ENCODE data around the gene TCF7L1.
A peak's percentile ranks its signal among the peaks of the same experiment; 100 is the strongest.
"Not testable (repeated sequence)": the region's sequence is repeated elsewhere in the genome, so short reads cannot be mapped to it uniquely, and the experiment has no call there.

Gene TCF7L1

DNA sequence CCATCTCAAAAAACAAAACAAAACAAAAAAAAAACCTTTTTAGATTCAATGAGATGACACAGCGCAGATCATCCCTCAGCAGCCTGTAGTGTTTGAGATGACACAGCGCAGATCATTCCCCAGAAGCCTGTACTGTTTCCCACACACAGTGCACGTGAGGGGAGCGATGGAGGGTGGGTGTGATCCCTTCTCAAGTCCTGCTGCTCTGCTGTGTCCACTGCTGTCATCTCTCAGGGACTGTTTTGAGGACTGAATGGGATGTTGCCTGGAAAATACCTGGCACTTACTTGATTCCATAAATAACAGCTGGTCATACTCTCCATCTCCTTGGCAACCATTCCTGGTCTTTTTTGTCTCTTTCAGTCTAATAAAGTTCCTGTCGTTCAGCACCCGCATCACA is 168.9 kb downstream of the TCF7L1 start:
- DNase-seq, result no peak

DNA sequence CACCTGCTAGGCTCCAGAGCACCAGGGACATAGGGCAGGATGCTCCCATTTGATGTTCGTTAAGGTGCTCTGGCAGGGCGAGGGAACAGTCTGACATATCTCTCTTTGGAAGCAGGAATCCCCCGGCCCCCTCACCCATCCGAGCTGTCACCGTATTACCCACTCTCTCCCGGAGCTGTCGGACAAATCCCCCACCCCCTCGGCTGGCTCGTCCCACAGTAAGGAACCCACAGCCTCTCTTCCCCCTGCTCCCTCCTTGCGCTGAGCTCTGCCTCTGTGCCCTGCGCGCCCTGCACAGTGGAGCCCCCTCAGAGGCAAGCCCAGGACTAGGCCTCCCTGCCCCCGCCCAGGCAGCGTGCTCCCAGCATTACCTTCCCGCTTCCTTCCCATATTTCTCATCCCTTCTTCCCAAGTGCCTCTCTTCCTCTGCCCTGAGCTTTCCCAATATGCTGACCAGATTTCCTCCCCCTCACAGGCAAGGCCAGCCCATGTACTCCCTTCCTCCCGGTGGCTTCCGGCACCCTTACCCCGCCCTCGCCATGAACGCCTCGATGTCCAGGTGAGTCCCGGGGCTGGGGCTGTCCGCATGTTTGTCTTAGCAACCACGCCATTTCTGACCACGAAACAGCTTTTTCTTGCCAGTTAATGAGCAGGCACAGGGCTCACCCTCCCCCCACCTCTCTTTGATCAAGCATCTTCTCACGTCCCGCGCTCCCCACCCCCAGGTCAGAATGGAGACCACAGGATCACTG is 170.8 kb downstream of the TCF7L1 start:
- DNase-seq, result no peak

DNA sequence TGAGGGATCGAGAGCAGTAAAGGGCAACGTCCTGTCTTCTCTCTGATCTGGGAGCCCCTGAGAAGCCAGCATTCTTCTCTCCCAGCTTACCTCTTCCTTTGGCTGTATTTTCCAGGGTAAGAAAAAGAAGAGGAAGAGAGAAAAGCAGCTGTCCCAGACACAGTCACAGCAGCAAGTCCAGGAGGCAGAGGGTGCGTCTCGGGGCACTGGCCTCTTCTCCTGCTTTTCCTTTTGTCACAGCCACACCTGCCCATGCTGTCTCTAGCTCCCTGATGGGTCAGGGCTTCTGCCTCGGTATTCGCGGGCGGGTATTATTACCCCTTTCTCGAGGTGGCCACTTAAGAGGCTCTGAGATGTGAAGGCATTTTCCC is 174.3 kb downstream of the TCF7L1 start:
- no peak for DNase-seq

DNA sequence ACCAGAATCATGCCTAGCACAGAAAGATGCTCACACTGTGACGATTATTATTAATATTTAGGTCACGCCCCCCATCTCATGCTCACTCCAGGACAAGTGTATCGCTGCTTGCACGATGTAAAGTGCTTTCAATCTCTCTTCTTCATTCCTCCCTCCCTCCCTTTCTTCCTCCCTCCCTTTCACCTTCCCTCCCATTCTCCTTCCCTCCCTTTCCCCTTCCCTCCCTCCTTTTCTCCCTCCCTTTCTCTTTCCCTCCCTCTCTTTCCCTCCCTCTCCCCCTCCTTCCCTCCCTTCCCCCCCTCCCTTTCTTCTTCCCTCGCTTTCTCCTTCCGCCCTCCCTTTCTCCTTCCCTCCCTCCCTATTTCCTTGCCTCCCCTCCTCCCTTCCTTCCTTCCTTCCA is 175.0 kb downstream of the TCF7L1 start:
- DNase-seq, result no peak

DNA sequence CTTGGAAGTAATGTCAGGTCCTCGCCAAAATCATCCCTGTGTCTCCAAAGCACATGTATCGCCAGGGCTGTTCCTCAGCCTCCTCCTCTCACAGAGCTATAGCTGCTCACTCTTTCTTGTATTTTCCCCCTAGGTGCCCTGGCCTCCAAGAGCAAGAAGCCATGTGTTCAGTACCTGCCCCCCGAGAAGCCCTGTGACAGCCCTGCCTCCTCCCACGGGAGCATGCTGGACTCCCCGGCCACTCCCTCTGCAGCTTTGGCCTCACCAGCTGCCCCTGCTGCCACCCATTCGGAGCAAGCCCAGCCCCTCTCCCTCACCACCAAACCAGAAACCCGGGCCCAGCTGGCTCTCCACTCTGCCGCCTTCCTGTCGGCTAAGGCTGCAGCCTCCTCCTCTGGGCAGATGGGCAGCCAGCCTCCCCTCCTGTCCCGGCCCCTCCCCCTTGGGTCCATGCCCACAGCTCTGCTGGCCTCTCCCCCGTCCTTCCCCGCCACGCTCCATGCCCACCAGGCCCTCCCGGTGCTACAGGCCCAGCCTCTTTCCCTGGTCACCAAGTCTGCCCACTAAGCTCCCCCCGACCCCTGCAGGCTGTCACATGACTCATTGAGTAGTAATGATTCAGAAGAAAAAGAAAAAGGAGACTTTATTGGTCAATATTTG is 175.8 kb downstream of the TCF7L1 start:
- no peak for DNase-seq

DNA sequence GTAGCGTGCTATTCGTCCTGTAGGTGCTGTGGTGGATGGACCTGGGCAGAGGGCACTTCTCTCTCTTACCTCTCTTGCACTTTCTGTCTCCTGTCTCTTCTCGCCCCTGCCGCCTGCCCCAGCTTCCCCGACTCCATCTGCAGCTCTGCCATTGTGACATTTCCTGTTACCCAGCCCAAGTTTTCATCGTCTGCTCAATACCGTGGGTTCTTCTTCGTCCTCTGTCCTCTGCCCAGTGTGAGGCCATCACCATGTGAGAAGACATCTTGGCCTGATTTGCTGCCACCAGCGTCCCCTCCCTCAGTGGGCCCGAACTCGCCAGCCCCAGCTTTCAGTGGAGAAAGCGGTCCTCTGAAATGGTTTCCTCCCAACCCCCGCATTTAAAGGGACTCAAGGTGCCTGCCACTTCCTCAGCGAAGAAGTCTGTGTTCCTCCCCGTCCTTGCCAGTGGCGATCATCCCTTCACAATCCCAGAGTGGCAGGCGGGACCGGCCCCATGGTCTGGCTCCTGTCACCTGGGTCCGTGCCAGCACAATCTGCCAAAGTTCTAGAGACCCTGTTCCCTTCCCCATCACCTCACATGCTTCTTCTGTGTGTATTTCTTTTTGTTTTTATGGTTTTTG is 176.6 kb downstream of the TCF7L1 start:
- DNase-seq, result no peak

DNA sequence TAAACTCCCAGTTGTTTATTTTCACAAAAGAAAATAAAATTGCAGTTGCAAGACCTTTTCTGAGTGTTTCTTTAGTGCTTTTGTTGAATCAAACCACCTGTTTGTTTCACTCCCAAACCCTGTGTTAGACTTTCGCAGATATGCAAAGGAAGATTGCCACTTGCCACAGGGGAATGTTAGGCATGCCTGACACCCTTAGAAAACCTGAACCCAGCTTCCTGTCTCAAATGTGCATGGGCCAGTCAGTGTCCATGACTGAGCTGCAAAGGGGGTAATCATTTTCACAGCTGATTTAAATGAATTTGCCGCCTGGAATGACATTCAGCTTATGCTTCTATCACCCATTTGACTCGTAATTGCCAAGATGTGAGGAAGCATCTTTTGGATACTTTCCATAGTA is 177.1 kb downstream of the TCF7L1 start:
- DNase-seq, result no peak

DNA sequence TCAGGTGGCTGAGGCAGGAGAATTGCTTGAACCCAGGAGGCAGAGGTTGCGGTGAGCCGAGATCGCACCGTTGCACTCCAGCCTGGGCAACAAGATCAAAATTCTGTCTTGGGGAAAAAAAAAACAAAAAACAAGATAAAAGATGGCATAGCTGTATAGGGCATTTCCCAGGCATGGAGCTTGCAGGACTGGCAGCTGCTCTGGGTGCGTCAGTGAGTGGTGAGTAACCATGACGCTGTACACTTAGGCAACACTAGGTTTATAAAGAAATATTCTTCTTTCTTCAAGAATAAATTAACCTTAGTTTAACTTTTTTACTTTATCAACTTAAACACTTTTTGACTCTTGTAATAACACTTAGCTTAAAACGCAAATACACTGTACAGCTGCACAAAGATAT is 179.2 kb downstream of the TCF7L1 start:
- DNase-seq, result no peak

DNA sequence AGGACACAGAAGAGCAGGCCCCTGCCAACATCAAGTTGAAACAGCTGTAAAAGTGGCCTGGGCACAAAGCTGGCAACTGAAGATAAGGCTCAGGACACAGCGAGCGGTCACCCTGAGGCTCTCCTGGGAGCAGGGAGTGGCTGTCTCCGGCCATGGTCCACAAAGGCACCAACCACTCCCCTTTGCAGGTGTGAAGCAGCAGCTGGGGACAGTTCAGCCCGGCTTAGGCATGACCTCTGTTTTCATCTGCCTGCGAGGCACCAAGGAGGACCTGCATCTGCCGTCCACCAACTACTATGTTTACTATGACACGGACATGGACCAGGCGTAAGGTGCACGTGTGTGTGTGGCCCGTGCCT is 181.7 kb downstream of the TCF7L1 start:
- no peak for DNase-seq

DNA sequence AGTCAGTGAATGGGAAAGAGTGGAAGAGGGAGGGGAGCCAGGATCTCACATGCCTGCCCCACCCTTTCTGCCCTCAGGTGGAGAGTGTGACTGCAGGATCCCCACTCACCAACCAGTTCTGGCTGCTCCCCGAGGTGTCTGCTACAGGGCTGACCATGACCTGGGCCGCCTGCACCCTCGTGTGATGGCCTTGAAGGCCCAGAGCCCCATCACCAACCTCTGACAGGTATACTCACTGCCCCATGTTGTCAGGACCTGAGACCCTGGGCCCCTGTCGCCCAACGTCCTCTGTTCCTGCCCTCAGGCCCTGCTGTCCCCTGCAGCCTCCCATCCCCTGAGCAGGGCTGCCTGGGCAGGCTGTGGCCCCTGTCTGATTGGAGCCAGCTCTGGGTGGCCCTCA is 182.7 kb downstream of the TCF7L1 start:
- not testable (repeated sequence) for DNase-seq

DNA sequence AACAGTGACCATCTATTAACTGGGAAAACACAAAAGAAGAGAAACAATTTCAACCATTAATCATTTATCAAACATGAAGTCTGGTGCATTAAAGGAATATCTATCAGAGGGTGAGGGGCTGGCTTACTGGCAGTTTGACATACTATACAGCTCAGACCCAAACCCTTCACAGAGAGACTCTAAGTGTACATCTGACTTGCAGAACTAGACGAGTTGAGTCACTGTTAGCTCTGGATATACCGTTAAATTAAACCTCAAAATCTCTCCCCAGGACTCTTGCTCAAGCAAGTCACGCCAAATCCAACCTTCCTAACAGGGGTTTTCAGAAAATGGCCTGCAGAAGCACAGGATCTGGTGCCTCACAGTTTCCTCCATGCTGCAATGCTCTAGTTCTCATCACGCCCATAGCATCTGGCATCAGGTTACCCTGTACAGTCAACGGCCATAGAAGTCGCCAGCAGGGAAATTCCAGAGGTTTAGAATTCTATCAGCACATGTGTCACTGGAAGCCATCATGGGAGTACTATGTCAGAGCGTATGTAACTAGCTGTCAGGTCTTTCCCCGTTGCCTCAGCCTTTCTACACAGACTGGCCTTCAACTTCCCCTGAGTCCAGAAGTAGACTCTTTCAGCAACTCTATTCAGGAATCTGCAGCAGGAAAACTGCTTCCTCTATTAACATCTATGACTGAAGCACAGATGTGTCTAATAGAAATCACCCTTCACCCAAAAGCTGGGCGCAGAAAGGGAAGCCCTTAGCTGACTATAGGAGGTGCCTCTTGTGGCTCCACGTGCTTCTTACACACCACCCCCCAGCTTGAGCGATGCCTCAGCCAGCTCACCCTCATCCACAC is 185.3 kb downstream of the TCF7L1 start:
- DNase-seq, result peak; percentile 38 to 50

DNA sequence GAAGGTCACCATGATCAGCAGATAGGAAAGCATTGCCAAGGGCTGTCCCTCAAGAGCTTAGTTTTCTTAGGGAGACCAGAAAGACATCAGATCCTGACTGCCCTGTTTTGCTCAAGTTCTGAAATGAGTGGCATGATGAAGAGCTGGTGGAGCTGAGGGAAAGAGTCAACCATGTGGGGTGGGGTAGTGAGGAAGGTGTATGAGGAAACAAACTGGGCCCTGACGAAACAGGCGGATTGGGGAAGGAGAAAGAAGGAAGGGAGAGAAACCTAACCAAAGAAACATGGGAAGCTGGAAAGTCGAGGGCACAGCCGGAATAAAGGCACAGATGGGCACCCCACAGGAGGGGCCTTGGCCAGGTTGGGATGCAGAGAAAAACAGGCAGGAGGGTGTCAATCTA is 186.6 kb downstream of the TCF7L1 start:
- no peak for DNase-seq

DNA sequence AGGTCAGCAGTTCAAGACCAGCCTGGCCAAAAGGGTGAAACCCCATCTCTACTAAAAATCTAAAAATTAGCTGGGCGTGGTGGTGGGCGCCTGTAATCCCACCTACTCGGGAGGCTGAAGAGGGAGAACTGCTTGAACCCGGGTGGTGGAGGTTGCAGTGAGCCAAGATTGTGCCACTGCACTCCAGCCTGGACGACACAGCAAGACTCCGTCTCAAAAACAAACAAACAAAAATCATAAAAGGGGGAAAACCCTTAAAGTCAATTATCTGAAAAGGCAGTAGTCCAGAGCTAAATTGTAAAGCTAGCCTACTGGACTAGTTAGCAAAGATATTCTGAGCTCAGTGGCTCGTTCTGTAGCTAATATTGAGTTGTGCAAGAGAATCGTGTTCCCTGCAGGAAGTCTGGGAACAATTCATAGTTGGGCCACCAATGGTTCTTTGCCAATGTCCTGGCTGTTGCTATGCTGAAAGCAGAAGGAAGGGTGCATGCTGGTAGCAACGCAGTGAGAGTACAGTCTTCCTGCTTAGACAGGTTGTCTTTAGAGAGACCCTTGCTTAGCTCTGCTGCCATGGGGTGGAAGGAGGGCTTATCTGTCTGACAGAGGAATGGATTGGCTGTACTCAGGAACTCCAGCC is 190.3 kb downstream of the TCF7L1 start:
- no peak for DNase-seq

DNA sequence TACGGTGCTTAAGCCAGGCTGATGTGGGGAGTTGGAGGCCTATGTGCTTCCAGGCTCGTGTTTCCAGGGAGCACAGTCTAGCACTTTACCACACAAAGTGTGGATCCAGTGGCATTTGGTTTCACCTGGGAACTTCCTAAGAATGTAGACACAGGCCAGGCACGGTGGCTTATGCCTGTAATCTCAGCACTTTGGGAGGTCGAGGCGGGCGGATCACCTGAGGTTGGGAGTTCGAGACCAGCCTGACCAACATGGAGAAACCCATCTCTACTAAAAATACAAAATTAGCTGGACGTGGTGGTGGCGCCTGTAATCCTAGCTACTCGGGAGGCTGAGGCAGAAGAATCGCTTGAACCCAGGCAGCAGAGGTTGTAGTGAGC is 190.8 kb downstream of the TCF7L1 start:
- DNase-seq, result not testable (repeated sequence)

DNA sequence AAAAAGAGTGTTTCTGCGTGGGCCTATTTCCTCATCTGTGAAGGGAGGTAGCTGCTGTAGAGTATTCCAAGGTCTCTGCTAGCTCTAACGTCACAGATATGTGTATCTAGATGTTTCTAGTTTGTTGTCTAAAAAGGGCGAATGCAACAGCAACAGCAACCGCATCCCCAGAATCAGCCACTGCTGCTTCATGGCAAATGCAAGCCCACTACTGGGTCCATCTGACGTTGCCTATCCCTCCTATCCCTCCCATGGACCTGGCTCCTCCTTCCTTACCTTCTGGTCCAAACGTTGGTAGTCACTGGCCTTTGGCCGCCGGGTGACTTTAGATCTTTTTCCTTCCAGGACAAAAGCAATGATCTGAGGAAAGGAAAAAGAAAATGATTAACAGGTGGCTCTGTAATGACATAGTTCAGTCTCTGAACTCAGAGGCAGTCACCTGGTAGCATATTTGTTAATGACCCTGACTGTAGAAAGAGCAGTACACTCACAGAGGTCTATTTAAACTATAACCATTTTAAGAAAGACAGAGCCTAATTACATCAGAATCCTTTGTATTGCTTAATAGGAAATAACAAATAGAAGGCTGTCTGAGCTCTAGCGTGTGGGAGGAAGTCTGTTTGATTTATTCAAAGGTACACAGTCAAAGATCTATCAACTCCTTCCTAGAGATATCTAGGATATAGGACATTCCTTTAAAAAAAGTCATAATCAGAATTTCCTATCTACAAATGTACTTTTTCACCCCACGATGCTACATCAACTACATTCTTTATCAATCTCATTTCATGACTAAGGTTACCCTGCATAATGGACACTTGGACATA is 191.7 kb downstream of the TCF7L1 start:
- no peak for DNase-seq

DNA sequence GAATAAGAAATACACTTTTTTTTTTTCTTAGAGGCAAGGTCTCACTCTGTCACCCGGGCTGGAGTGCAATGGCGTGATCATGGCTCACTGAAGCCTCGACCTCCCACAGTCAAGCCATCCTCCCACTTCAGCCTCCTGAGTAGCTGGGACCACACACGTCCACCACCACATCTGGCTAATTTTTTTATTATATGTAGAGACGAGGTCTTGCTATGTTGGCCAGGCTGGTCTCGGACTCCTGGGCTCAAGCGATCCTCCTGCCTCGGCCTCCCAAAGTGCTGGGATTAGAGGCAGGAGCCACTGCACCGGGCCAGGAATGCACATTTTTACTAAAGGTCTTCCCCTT is 192.2 kb downstream of the TCF7L1 start:
- no peak for DNase-seq

DNA sequence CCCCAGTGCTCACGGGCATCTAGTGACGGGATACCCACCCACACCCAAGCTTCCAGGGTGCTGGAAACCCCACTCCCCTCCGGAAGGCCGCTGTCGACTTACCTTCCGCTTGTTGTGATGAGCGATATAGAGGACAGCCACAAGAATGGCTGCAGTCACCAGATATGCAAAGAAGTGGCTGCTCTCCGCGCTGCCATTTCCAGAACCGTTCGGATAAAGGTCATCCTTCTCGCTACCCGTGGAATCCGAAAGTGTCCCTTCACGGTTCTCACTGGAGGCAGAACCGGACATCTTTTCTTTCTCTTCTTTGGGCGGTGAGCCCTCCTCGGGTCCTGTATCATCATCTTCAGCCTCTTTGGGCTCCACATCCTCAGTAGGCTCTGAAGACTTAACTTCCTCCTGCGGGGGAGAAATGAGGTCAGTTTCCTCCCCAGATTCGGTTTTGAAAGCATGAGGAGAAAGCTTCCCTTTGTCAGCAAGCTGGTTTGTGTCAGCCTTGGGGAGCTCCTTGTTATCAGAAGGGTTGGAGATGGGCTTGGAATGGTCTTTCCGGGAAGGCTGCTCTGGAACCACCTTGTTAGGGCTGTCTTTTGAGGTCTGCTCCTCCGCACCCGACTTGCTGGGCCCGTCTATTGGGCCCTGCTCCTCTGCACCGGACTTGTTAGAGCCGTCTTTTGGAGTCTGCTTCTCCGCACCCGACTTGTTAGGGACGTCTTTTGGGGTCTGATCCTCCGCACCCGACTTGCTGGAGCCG is 193.4 kb downstream of the TCF7L1 start:
- DNase-seq, result peak; percentile 41 to 50

DNA sequence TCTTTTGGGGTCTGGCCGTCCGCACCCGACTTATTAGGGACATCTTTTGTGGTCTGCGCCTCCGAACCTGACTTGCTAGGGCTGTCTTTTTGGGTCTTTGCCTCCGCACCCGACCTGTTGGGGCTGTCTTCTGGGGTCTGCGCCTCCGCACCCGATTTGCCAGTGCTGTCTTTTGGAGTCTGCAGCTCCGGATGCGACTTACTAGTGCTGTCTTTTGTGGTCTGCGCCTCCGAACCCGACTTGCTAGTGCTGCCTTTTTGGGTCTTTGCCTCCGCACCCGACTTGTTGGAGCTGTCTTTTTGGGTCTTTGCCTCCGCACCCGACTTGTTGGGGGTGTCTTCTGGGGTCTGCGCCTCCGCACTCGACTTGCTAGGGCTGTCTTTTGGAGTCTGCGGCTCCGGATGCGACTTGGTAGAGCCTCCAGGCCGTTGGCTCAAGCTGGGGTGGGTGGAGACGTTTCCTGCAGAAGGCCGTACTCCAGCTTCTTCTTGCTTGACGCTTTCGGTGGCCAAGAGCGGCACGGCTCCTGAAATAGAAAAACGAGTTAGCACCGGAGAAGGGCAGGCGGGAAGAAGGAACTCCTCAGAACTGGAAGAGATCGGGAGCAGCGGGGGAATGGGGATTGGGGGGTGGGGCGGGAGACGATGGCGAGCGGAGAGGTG is 194.1 kb downstream of the TCF7L1 start:
- DNase-seq, result peak; percentile 56 to 60

DNA sequence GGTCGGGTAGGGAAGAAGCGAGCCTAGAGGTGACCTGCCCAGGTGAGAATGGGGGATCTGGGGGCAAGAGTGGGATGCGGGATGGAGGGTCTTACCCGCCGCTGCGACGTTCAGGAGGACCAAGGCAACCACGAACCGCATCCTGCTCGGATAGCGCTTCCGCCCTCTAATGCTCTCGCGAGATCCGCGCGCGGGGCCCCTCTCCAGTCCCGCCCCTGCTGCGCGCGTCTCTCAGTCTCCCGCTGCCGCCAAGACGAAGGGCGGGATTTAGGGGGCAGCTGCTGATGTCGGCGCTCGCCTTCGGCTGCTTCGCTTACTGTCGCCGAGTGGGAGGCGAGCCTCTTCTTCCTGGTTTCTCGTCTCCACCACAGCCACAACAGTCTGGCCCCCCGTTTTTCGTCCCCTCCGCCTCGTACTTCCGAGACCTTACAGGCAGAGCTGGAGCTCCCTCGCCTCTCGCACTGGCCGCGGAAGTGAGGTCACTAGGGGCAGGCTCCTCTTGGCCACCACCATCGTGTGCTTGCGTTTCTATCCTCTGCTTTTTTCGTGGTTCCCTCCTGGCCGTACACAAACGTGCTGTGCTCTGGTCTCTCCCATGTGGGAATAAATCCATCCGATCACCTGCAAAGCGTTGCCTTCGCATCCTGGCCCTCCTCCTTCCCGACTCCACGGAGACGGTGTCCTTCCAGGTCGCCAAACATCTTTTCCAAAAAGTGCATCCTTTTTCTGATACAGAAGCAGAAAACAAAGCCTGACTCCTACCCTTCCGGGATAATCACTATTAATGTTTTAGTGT is 194.8 kb downstream of the TCF7L1 start, which contains the start of gene TGOLN2:
Gene TGOLN2, minus strand, starts transcription at position 168 of the 796 bp plus-strand sequence. Its CDS starts 27 bp downstream, at position 141.
- DNase-seq, result peak; percentile 93 to 95

DNA sequence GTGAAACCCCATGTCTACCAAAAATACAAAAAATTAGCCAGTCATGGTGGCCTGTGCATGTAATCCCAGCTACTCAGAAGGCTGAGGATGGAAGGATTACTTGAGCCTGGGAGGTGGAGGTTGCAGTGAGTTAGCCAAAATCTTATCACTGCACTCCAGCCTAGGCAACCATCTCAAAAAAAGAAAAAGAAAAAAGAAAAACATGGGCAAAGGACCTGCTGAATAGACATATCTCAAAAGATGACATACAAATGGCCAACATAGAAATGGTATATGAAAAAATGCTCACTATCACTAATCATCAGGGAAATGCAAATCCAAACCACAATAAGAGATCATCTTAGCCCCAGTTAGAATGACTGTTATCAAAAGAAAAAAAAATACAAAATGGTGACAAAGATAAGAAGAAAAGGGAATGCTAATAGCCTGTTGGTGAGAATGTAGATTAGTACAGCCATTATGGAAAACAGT is 196.0 kb downstream of the TCF7L1 start:
- no peak for DNase-seq
